ENCODE data around the gene SPHK2. TPM values are rescaled to one million over a fixed set of nuclear protein-coding genes. Genes with fewer than 3 reads are reported as not detected.

SPHK2 gene
- total RNA-seq, 4 donors from 2014 or later: 7.0 to 10.9 (median 9.7) TPM

- Histone ChIP-seq H3K27me3 (no peaks in the 10 kb centered on the region), H3K9me3 (no peaks in the 10 kb centered on the region), H3K4me3 (peak overlapping the region; percentile 34 to 80 (median 60)), H3K36me3 (no peaks in the 10 kb centered on the region), H3K27ac (peak overlapping the region; percentile 85 to 94 (median 91)), H3K4me1 (peaks cover 7 to 45% (median 18%) of the 10 kb centered on the region in 3 donors)
- WGBS, 2 donors: 0 to 4% methylated on average over 15 of the region's 25 CpGs
- TF ChIP-seq CTCF (IDR thresholded peaks at IDR 0.05): no peak
- peak in 2 of 4 donors; percentile 7 to 27 for TF ChIP-seq POLR2A (IDR thresholded peaks at IDR 0.05)
- intact Hi-C loops (cut with DNase I): no loop called here
- DNase-seq: no peak
Observed at GRCh38 chr19:48644839-48645619, 25.7 kb downstream of the SPHK2 start.

GRCh38 chr19:48645620-48646000, 26.3 kb downstream of the SPHK2 start:
- H3K4me1 ChIP-seq: peaks cover 7 to 45% (median 18%) of the 10 kb centered on the region in 3 donors
- no peak for TF ChIP-seq CTCF (IDR thresholded peaks at IDR 0.05)
- 1% methylated on average over 5 to 6 of the region's 6 CpGs for WGBS, 2 donors
- no peak for DNase-seq
- H3K27me3 ChIP-seq: no peaks in the 10 kb centered on the region
- no peaks in the 10 kb centered on the region for H3K9me3 ChIP-seq
- H3K36me3 ChIP-seq: no peaks in the 10 kb centered on the region
- peak overlapping the region; percentile 85 to 94 (median 91) for H3K27ac ChIP-seq
- intact Hi-C loops (cut with DNase I): no loop called here
- H3K4me3 ChIP-seq: peak overlapping the region; percentile 34 to 80 (median 60)

- Histone ChIP-seq H3K27ac (peak within 1 kb of the TSS; percentile 85 to 94 (median 91)), H3K4me3 (peak within 1 kb of the TSS; percentile 34 to 80 (median 60)), H3K9me3 (no peaks in the 10 kb centered on the region), H3K36me3 (no peaks in the 10 kb centered on the region), H3K4me1 (peaks cover 7 to 45% (median 18%) of the 10 kb centered on the region in 3 donors), H3K27me3 (no peaks in the 10 kb centered on the region)
- 0 to 2% methylated on average over 6 to 7 of the region's 33 CpGs for WGBS, 2 donors
- TF ChIP-seq CTCF (IDR thresholded peaks at IDR 0.05) (peak; percentile 90 to 97 (median 92)), POLR2A (IDR thresholded peaks at IDR 0.05) (peak in 1 of 4 donors; percentile 58)
- no peak for DNase-seq
- intact Hi-C loops (cut with DNase I): no loop called here
Observed at GRCh38 chr19:48646001-48646721, 26.9 kb downstream of the SPHK2 start, which contains the start of gene CA11. CA11 (minus strand) TSS chr19:48646187; CDS start chr19:48645632, 555 bp downstream.

- Histone ChIP-seq H3K4me1 (peaks cover 7 to 45% (median 18%) of the 10 kb centered on the region in 3 donors), H3K36me3 (no peaks in the 10 kb centered on the region), H3K27ac (peak overlapping the region; percentile 85 to 94 (median 91)), H3K9me3 (no peaks in the 10 kb centered on the region), H3K4me3 (peak overlapping the region; percentile 34 to 80 (median 60)), H3K27me3 (no peaks in the 10 kb centered on the region)
- TF ChIP-seq CTCF (IDR thresholded peaks at IDR 0.05) (no peak), POLR2A (IDR thresholded peaks at IDR 0.05) (no peak)
- DNase-seq: no peak
- 9 to 12% methylated on average over 7 to 9 of the region's 10 CpGs for WGBS, 2 donors
- intact Hi-C loops (cut with DNase I): no loop called here
Observed at GRCh38 chr19:48646722-48647216, 27.5 kb downstream of the SPHK2 start.

GRCh38 chr19:48648134-48648533, 28.8 kb downstream of the SPHK2 start:
- H3K9me3 ChIP-seq: no peaks in the 10 kb centered on the region
- WGBS, 2 donors: 73 to 81% methylated on average over 2 of the region's 2 CpGs
- TF ChIP-seq CTCF (IDR thresholded peaks at IDR 0.05) (no peak), POLR2A (IDR thresholded peaks at IDR 0.05) (no peak)
- no peak for DNase-seq
- no peaks in the 10 kb centered on the region for H3K36me3 ChIP-seq
- H3K4me1 ChIP-seq: peaks cover 7 to 45% (median 18%) of the 10 kb centered on the region in 3 donors
- intact Hi-C loops (cut with DNase I): no loop called here
- H3K4me3 ChIP-seq: no peak overlapping the region
- H3K27me3 ChIP-seq: no peaks in the 10 kb centered on the region
- no peak overlapping the region for H3K27ac ChIP-seq
